Stimulated activated CD8-positive, alpha-beta memory T cell treated with anti-CD3 and anti-CD28 coated beads, Interleukin-7, amount 100 ng/mL, for 24 hours (primary cell): ENCODE results near the gene IL23R.
"Not testable (repeated sequence)": the region's sequence is repeated elsewhere in the genome, so short reads cannot be mapped to it uniquely, and the experiment has no call there.

Source experiments
- DNase-seq: peaks from one replicate; pipeline ENCODE4 v3.0.0-alpha.2; 2020; ENCODE audit warnings: low read depth

IL23R gene

DNA sequence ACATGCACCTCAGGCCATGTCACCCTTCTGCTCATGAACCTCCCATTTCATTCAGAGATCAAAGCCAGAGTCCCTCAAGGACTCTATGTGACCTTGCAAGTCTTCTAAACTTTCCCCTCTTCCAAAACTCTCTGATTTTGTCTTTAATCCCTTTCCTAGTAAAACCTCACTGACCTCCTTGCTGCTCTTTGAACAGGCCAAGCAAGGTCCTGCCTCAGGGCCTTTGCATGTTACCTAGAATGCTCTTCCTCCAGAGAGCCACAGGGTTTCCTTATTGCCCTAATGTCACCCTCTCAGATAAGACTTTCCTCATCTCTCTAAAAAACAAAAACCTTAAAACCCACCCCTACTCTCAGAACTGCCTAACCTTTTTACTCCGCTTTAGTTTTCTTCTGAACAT lies 26.6 kb downstream of the IL23R start:
- no peak for DNase-seq

DNA sequence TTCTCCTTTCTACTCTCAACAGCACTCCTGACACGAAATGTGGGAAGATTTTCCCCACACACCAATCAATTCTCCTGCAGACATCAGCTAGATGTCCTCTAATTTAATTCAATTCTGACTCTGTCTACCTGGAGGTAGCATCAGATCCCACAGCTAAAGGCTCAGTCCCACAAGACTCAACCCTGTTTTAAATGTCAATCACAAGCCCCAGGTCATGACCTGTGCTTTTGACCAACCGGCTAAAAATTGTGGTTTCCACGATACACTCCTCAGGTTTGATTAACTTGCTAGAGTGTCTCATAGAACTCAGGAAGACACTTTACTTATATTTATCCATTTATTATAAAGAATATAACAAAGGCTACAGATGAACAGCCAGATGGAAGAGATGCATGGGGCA lies 27.4 kb downstream of the IL23R start:
- no peak for DNase-seq

DNA sequence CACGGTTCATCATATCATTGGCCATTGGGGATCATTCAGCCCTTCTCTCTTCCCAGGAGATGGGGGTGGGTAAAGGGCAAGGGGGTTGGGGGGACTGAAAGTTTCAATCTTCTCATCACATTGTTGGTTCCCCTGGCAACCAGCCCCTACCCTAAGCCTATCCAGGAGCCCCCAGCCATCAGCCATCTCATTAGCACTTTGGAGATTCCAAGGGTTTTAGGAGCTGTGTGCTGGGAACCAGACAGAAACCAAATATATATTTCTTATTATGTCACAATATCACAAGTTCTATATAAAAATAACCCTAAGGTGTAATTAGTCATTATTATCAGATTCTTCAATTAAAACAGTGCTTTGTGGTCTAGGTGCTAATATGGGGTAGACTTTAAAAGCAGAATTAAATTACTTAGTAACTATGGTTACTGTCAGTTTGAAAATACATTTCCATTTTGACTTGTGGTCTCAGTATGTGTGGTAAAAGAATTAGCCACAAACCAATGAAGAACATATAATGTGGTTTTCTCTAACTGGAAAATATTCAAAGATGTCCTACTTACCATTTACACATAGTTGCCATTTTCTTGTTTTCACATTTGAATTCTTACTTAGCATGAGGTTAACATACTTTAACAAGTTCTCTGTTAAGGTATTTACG lies 28.1 kb downstream of the IL23R start:
- no peak for DNase-seq

DNA sequence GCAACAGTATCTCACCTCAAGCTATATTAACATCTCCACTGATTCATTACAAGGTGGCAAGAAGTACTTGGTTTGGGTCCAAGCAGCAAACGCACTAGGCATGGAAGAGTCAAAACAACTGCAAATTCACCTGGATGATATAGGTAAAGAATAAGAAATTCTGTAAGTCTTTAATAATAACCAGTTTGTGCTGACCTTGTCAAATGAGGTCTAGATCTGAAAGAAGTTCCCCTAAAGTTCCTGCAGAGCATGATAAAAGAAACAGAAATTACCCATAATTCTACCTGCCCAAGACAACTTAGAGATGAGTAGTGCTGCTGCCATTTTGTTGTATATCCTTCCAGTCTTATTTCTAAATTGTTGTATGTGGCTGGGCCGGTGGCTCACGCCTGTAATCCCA lies 34.5 kb downstream of the IL23R start:
- DNase-seq: no peak

DNA sequence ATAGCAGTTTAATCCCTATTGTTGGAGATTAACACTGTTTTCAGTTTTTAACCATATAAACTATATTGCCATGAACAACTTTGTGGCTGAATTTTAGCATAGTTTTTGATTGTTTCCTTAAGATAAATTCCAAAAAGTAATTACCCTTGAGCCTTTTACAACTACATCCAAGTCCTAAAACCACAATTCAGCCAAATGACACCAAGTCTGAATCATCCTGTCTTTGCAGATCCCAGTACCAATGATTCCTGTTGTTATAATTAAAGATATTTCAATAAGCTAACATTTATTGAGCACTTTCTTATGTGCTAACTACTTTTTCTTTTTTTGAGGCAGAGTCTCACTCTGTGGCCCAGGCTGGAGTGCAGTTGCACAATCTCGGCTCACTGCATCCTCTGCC lies 35.6 kb downstream of the IL23R start:
- DNase-seq: no peak

DNA sequence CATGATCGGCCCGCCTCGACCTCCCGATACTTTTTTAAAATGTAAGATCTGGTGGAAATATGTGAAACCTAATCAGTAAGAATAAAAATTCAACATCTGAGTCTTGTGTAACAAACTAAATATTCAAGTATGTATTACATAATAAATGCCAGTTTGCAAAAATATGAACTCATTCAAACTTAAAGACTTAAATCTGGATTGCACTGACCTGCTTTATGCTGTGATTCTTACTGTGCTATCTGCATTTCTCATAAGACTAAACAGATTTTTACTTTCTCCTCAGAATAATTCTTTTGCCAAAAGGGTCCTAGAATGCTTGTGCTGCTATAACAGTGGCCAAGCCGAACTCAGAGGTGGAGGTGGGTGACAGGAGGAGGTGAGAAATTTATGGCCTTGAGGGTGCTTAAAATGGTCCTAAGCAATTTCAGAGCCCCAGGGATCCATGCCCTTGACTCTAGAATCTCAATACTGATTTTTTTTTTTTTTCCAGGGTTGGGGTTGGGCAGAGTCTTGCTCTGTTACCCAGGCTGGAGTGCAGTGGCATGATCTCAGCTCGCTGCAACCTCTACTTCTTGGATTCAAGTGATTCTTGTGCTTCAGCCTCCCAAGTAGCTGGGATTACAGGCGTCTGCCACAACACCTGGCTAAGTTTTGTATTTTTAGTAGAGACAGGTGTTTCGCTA lies 38.2 kb downstream of the IL23R start:
- DNase-seq: no peak

DNA sequence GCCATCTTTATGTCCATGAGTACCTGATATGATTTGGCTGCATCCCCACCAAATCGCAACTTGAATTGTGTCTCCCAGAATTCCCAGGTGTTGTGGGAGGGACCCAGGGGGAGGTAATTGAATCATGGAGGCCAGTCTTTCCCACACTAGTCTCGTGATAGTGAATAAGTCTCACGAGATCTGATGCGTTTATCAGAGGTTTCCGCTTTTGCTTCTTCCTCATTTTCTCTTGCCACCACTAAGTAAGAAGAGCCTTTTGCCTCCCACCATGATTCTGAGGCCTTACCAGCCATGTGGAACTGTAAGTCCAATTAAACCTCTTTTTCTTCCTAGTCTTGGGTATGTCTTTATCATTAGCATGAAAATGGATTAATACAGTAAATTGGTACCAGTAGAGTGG lies 41.1 kb downstream of the IL23R start:
- DNase-seq: not testable (repeated sequence)

DNA sequence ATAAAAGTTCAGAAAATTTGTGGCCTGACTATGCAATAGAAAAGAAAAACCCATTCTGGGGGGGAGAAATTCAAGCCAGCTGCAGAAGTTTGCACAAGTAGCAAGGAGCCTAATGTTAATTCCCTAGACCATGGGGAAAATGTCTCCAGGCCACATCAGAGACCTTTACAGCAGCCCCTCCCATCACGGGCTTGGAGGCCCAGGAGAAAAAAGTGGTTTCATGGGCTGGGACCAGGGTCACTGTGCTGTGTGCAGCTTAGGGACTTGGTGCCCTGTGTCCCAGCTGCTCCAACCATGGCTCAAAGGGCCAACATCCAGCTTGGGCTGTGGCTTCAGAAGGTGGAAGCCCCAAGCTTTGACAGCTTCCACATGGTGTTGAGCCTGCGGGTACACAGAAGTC lies 42.0 kb downstream of the IL23R start:
- DNase-seq: no peak

DNA sequence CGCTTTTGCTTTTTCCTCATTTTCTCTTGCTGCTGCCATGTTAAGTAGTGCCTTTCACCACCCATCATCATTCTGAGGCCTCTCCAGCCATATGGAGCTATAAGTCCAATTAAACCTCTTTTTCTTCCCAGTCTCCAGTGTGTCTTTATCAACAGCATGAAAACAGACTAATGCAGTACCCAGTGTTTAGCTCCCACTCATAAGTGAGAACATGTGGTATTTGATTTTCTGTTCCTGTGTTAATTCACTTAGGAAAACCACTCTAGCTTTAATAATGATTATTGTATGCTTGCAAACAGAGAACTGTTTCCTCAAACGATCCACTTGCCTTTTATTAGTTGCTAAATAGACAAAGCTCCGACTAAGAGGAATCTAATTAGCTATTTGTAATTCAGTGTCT lies 43.3 kb downstream of the IL23R start:
- no peak for DNase-seq

DNA sequence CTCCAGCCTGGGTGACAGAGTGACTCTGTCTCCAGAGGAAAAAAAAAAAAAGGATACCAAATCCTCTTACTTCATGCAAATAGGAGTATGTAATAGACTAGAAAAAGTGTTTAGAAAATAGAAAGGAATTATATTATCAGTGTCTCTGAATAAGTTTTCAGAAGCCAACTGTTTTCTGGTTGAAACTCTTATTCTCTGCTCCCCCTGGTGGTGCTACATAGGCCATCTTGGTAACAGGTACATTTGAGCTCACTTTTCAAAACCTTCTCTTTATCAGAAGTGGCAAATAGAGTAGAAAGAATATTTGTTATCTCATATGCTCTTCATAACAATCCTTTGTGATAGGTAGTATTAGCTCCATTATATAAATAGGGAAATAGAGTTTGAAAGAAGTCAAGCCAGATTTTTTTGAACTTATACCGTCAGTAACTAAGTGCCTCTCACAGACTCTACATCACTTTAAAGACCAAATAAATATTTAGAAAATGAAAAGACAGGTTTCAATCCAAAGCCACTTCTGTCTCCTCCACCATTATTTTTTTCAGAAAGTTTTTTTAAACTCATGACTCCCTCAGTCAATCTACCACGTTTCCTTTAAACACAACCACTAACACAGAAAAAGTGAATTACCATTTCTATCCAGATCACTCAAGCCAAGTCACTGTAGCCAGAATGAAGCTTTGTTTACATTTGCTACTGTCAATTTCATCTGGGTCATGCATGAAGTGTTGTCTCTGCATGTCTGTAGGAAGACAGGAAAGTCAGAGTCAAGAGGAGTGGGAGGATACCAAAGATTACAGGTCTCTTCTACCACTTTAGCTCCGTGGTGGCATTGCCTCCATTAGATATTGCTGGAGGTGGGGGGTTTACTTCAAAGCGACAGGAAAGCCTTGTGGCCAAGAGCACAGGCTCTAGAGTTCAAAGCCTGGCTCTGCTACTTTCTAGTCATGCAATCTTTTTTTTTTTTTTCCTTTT lies 45.6 kb downstream of the IL23R start:
- no peak for DNase-seq

DNA sequence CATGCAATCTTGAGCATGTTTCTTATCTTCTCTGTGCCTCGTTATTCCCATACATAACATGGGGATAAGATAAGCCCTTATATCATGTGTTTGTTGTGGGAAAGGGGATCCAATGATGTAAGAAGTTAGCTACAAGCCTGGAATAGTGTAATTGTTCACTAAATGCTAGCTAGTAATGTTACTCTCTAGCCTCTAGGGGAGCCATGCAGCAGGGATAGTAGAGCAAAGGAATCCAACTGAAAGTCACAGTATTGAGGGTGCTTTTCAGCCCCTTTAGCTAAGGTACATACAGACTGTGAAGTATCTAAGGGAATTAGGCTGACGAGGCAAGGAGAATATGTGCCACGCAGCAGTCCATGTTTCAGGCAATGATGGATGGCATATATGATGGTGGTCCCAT lies 46.9 kb downstream of the IL23R start:
- DNase-seq: no peak

DNA sequence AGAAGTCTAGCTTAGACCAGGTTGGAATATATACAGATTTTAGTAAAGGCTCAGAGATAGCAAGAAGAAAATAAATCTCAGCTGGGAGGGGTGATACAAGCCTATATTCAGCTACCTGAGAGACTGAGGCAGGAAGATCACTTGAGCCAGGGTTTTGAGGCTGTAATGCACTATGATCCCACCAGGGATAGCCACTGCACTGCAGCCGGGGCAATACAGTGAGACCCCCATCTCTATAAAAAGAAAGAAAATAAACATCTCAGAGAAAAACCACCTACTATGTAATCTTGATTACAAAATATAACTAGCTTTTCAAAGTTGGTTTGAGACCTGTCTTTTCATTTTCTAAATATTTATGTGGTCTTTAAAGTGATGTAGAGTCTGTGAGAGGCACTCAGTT lies 47.7 kb downstream of the IL23R start:
- DNase-seq: no peak

DNA sequence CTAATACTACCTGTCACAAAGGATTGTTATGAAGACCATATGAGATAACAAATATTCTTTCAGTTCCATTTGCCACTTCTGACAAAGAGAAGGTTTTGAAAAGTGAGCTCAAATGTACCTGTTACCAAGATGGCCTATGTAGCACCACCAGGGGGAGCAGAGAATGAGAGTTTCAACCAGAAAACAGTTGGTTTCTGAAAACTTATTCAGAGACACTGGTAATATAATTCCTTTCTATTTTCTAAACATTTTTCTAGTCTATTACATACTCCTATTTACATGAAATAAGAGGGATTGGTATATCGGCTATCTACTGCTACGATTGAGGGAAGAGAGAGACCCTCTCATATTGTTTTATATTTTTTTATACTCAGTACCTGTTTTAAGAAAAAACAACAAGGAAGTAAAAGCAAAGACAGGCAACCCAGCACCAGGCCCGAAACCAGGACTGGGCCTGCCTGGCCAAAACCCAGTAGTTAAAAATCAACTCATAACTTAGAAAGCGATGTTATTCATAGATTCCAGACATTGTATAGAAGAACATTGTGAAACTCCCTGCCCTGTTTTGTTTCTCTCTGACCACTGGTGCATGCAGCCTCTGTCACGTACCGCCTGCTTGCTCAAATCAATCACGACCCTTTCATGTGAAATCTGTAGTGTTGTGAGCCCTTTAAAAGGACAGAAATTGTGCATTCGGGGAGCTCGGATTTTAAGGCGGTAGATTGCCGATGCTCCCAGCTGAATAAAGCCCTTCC lies 48.3 kb downstream of the IL23R start:
- peak; percentile 27 for DNase-seq

DNA sequence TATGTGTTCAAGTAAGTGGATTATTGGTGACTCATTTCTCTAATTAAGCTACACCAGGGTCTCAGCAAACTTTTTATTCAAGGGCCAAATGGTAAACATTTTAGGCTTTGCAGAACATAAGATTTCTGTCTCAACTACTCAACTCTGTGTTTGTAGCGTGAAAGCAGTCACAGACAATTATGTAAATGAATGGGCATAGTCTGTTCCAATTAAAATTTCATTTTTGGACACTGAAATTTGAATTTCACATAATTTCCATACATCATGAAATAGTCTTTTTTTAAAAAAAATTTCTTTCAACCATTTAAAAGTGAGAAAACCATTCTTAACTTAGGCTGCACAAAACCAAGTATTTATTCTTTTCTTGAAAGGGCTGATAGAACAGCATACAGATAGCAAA lies 50.1 kb downstream of the IL23R start:
- no peak for DNase-seq

DNA sequence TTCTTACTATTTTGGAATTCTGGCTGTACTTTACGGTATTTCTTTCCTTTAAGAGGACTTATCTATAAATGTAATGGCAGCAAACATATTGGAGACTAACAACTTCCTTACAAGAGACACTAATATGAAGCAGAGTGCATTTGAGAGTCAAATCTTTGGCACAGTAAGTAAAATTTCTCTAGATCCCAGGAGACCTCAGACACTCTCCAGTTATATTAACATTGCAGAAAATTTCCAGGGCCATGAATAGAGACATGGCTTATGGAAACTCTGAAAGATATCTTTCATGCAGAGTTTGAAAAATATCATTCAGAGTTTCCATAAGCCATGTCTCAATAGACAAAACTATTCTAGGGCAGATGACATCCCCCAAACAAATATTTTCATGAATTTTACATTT lies 51.2 kb downstream of the IL23R start:
- DNase-seq: no peak

DNA sequence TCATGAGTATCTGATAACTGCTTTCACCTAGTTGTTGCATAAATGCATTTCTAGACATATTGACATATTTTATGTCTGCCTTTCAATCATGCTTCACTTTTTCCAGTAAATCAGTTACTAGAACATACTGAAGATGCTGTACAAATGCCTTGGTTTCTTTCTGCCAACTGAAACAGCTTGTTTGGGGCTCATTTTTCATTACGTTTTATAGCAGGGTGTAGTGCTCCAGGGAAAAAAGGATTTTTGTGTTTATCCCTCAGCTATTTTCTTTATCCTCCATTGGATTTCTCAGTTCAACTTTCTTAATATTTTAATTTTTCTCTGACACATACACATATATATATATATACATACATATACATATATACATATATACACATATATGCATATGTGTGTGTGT lies 51.7 kb downstream of the IL23R start:
- DNase-seq: no peak

DNA sequence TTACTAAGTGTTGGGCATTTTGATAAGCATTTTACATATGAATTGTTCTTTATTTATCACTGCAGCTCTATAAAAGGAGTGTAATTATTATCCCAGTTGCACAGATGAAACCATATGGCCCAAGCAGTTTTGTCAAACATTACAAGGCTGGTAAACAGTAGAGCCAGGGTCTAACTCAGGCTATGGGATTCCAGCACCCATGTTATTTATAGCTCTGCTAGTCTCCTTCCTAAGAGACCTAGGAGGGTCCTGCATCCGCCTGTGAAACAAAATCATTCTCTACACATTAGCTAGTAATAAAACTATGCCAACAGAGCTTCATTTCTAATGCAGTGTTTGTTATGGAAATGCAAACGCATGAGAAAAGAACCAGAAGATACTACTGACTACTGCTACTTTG lies 58.6 kb downstream of the IL23R start:
- DNase-seq: no peak

DNA sequence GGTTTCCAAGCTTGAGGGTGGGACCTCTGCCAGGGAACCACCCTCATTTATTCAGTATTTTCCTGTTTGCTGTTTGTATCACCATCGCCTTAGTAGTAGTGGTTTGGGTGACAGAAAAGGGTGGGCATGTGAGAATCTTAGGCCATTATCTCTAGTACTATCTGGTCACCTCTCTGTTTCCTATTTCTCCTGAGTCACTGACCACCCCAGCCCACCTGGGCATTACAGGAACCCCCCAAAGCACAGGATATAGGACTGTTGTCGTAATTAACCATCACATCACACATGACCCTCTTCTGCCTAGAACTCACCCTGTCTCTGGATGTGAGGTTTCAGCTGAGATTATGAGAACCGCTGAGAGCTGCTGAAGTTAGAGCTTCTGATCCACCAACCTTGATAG lies 60.4 kb downstream of the IL23R start:
- DNase-seq: no peak

DNA sequence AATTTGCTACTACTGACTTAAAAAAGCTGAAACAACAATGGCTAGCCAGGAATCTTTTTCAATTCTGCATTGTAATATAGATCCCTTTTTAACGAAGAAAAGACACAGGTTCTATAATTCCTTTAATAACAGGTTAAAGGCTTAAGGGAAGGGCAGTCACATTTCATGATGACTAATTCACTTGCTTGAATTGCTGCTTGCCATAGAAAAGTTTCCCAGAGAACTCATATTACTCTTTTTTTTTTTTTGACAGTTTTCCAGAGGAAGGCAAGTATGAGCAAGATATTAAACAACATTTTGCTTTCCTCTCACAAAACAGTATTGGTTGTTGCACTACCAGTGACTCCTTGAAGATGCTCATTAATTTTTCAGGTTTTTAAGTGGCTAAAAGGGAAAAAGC lies 60.9 kb downstream of the IL23R start:
- DNase-seq: no peak

DNA sequence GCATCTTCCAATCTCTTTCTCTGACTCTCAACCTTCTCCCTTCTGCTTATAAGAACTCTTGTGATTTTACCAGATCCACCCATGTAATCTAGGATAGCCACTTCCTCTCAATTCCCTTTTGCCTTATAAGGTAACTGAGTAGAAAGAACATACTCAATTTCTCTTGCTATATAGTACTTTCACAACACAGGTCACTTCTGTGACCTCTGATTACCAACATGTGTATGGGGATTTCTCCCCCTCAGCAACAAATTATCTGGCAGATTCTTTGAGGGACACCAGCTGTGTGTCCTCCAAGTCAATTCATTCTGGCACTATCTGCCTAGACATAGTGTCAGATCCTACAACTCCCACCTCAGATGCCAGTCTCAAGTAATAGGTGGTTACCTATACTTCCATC lies 62.5 kb downstream of the IL23R start:
- no peak for DNase-seq

DNA sequence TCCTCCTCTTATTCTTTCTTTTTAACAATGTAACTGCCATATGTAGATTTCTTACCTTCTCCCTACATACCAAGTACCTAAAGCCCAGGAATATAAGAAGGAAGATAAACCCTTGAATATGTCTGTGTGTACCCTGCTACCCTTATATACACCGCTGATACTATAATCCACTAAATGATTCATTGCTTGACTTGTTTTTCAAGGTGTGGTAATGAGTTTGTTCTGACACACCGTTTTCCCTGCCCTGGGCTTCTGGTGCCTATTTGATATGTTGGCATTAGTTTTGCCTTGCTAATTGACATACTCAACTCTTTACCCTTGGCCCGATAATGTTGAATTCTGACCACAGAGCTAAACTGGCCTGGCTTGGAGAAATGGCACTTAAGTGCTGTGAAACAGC lies 64.3 kb downstream of the IL23R start:
- DNase-seq: no peak

DNA sequence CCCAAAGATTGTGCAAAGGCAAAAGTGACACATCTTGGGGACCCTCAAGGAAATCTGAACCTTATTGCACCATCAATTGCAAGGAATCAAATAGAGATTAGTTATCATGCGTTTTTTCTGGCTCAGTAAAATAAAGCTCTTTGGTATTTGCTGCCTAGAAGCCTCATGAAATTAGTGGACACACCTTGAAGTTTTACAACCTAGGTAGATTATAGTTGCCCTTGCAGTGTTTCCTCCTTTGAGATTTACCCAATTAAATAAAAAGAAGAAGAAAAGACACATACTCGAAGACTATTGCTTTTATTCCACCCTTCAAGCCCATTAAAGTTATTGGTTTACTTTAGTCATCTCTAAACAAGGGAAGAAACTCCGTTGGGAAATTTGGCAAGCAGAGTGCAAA lies 70.0 kb downstream of the IL23R start:
- no peak for DNase-seq
